AML-193 (cell line): Measurements from ENCODE around the gene PAX1.

ENCODE experiments used
- DNase-seq, 2 experiments: peaks; one replicate each; lab custom pipeline; 2025; lab: John Stamatoyannopoulos, UW

PAX1 gene

DNA sequence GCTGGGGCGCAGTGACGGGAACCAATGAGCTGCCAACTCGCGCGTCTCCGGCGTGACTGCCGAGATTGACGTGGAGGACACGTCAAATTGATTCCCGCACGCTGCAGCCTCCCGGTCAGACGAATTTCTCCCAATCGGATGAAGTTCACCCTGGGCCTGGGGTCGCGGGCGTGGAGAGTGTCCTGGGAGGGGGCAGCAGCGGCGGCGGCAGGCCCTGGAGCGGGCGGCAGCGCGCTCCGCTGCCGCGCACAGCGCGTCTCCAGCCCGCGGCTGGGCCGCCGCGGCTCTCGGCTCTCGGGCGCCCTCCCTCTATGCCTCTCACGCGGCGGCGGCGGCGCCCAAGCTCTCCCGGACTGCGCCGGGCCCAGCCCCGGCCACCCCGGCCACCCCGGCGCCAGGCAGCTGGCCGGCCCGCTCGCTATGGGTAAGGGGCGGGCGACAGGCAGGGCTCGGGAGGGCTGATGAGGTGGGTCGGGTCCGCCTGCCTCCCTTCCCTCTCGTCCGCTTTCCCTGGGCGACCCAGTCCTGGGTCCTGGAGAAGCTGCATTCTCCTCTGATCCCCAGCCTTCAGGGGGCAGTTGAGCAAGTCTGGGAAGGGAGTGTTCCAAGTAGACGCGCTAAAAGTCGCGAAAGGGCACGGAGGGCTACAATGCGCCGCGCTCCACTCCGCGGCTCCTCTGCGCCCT lies at the start of gene PAX1:
Gene PAX1, plus strand, starts transcription at position 90 of the 686 bp plus-strand sequence. Its CDS starts 49 bp downstream, at position 139.
- DNase-seq = no peak

DNA sequence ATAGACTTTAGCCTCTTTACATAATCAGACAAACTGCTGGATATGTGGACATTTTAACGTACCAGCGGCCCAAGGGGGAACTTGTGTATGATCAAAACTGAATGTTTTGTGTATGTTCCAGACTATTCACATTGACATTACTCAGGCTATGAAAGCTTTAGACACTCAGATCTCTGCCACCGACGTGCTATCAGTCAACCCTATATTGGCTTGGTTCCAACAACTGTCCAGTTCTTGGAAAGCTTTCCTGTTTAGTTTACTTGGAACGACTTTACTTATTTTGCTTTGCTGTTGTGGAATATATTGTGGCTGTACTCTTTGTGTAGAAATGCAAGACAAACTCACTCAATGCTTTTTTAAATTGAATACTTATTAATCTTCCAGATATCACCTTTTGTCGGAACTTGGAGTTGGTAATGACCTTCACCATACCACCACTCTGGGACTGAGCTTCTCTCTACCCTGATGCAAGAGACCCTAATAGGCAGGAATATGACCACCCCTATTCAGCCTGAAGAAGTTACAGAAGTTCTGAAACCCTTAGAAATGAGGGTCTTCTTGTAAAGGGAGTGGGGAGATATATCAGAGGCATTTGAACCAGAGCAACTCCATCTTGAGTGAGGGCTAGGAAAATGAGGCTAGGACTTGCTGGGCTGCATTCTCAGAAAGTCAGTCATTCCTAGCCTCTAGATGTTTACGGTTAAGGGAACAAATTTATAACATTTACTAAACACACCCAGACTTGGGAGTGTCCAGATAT lies 49.0 kb upstream of the PAX1 start:
- no peak for DNase-seq

DNA sequence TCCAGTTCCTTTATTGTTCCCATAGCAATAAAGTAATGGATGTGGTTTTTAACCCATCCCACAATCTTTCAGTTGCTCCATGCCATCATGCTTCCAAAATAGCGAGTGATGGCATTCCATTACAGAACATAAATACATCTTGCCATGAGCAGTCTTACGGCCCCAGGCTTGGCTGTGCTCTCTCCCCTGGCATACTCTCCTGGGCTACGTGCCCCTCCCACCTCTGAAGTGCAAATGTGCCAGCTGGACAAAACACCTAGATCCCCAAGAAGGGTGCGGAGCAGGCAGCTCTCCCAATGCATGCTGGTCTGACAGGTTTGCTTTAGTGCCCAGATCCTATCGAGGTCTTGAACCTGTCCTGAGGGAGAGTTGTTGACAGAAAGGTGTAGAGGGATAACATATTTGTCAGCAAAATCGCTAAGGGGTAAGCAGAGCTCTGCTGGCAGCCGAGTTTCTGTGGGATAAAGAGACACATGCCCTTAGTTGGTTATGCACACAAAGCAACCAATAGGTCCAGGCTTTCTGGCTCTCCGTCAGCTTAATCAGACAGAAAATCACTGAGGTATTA lies 43.9 kb upstream of the PAX1 start:
- DNase-seq = no peak

DNA sequence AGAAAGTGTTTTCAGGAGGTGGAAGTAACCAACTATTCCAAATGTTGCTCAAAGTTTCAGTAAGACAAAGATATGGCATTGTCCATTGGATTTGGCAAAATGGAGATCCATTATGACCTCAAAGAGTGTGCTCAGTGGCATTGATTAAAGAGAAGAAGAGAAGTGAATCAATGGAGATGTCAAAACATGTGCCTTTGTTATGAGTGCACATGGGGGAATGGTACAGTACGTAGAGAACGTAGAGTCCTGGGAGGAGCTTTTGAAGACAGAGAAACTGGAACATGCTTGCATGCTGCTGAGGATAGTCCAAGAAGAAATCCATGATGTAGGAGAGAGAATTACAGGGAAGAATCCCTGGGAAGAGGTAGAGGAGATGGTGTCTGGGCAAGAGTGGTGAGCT lies 42.0 kb upstream of the PAX1 start:
- no peak for DNase-seq

DNA sequence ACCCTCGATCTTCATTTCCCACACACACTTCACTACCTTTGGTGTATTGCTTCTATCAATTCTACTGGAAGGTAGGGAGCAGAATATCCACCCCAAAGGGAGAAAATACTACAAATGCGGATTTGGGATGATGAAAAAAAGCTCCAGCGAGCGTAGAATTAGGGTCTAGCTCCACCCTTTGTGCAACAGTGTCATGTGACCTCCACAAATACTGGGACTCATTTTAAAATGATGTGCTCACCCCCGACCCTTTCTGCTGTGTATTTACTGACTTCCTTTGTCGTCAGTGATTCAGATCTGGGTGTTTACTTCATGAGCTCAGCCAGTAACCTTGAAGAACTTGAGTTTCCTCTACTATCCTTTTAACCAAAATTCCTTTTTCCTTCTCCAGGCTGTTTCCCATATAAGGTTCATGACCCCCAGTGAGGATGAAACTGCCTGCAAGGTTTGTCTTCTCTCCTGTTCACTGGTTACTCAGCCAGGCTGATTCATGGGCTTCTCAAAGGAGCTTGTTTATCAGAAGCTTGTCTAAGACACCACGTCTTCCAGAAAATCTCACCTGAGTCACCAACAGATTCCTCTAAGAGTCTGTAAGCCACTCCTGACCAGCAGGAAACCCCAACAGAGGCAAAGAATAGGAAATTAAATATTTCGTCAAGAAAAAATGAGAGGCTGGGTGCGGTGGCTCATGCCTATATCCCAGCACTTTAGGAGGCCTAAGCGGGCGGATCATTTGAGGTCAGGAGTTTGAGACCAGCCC lies 39.6 kb upstream of the PAX1 start:
- DNase-seq = no peak

DNA sequence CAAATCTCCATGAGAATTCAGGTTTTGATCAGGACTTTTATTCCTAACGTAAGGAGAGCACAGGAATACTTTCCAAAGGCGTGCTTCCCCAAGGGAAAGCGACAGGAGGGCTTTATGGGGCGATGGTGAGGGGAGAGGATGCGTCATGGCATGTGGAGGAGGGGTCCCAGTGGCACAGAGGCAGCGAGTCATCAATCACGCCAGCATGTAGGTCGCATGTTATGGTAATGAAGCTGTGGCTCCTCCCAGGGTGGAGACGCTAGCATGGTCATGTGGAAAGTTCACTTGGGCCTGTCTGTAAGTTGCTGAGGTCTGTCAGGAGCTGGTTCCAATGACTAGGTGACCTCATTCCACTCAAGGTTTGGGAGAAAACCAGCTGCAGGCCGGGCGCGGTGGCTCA lies 35.3 kb upstream of the PAX1 start:
- no peak for DNase-seq

DNA sequence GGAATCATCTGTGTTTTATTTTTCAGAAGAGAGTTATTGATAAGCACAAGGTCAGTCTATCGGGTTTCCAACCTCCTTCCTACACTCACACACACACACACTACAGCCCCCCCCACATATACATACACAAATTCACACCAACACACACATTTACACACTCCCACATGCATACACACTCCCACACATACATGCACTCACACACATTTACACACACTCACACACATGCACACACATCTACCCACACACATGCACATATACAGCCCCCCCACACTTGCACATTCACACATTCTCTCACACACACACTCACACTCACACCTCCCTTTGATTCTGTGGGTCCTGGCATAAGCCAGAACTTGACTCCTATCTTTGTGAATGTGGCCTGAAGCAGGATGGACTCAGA lies 34.5 kb upstream of the PAX1 start:
- no peak for DNase-seq

DNA sequence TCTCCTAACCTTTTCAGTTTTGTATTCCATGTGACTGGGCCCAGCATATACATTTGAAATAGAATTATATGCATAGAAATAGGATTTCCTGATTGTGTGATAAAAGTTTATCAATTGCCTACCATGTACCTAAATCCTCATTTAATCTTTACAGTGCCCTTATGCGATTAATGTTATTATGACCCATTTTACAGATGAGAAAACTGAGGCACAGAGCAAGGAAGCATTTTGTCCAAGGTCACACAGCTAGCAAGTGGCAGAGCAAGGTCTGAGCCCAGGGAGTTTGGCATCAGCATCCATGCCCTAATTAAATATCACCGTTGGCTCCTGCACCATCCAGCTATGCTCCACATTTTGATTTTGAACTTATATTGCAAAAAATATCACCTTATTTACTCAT lies 28.2 kb upstream of the PAX1 start:
- DNase-seq = no peak

DNA sequence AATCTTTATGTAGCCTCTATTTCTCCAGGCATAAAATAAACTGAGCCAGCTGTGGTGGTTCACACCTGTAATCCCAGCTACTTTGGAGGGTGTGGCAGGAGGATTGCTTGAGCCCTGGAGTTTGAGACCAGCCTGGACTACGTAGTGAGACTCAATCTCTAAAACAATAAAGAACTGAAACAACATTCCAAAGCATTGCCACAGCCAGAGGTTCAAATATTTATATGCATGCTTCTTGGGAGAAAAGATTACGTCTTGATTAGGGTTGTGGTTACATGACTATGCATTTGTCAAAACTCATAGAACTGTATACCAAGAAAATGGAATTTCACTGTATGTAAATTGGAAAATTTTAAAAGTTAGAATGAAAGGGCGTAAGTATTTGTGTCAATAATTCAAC lies 27.7 kb upstream of the PAX1 start:
- DNase-seq = no peak

DNA sequence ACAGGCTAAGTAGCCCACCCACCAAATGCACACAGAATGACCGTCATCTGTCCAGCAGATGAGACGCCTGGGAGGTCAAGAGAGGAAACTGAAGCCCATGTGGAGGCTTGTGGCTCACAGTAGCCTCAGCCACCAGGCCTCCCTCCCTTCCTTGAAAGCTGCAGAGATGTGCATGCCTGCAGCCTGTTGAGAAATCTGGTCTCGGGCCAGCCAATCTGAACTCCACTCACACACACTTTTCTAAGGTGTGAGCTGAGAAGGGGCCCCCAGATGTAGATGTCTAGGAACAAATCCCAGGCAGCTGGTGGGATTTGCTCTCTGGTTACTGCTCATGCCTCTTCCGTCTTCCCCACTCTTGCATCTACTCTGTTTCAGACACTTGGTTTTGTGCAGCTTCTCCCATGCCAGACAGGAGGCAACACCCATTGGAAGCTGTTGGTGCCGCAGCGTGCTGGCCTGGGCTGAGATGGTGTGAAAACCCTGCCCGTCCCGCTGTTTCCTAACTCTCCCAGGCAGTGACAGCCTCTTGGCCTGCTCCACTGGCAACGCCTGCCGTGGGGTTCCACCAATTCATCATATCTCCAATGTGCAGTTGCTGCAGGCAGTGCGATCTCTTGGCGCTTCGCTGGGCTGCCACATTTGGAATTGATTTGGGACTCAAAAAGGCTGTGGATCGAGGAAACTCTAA lies 24.1 kb upstream of the PAX1 start:
- DNase-seq = no peak

DNA sequence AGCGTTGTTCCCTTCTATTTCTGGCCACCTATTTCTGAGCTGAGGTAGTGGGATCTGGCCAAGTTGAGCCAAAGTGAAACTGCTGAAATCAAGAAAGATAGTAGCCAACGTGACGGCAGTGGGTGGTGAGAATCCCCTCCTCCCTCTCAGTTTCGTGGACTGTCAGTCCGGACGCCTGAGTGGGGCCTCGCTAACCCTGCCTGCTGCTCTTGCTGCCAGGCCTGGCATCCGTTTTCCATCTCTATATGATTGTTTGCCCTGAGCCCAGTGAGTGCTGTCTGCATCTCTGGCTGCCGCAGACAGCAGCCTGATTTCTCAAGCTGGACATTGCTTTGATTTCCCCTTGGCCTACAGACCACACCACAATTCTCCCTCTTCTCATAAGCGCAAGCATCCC lies 23.5 kb upstream of the PAX1 start:
- no peak for DNase-seq

DNA sequence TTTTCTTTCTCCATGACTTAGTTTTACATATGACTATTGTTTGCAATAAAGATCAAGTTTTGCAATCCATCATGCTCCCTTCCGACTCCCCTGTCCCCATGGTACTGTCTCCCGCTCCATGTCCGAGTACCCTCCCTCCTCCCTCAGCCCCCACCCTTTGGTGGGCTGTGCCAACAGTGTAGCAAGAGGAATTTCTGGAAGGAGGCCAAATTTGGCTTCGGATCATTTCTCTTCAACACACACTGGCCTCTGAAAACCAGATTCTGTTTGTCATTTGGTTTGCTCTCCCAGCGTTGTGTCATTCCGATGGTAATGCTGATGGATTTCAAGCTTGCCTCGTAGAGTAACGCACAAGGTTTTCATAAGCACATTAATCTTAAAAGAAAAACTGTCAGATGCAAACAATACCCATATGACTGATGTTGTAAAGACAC lies 22.9 kb upstream of the PAX1 start:
- no peak for DNase-seq

DNA sequence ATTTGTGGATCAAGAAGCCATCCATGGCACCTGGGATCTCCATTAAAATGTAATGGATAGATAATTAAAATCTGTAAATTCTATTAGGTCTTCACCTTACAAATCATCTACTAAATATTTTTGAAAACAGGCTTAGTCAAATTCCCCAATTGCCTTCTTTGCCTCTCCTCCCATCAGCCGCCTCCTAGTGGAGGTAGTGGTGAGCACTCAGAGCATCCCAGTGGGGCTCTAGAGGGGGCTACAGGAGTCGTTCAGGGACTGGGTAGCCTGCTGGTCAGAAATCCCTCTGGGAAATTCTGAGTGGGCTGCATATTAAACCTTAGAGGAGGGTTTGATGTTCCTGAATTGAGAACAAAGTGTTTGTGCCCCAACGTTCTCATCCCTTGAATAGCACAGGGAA lies 20.8 kb upstream of the PAX1 start:
- DNase-seq = no peak

DNA sequence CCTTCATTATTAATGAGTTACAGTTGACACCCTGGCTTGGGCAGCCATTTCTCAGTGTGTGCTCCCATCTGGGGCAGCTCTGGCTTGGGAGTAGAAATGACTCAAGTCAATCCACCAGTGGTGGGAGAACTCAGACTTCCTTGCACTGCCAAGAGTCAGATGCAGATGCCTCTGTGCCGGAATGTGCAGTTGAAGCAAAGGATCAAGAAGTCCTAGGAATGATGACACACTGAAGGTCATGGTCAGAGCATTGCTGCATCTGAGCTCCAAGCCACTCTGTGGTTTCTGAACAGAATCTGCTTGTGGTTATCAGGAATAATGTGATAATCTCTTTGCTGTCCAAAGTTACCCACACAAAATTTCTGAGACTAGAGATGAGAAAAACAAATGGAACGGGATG lies 19.5 kb upstream of the PAX1 start:
- no peak for DNase-seq

DNA sequence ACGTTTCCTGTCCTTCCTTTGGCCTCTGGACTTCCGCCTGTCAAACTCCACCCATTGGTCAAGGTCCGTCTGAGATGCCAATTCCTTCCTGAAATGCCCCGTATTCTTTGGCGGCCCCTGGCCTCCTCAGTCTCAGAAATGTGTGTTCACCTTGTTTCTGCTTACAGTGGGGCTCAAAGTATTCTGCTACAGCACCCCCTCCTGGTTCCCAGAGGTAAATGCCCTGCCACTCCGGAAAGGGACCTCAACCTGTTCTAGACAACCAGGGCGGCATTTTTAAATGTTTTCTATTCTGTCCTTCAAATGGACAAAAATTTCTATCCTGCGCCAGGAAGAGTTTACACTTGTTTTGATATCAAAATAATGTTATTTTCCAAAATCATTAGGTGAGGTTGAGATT lies 12.1 kb upstream of the PAX1 start:
- no peak for DNase-seq

DNA sequence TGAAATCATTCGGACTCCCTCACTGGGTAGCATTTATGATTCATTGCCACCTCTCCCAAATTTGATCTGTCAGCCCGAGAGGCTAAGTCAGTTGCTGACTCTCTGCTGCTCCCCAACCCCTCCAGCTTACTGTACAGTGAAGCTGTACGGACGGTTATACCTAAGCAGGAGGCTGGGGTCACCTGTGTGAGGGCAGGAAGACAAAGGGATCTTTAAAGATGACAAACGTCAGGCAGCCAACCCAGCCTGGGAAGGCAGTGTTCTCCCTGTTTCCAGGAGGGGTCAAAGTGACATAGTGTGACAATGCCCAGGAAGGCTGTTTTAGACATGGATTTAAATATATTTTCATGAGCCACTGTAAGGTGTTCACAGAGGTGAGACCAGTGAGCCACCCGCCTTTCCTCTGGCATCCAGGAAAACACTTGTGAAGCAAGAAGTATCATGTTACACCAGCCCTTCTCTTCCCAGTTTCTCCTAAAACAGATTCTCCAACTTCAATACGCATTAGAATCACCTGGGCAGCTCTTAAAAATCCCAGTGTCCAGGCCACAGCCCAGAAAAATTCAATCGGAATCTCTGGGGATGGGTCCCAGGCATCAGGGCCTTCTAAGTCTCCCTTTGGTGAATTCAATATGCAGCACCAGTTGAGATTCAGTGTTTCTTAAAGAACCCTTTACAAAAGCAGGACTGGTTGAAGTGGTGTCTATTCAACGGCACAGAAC lies 6.8 kb upstream of the PAX1 start:
- no peak for DNase-seq

DNA sequence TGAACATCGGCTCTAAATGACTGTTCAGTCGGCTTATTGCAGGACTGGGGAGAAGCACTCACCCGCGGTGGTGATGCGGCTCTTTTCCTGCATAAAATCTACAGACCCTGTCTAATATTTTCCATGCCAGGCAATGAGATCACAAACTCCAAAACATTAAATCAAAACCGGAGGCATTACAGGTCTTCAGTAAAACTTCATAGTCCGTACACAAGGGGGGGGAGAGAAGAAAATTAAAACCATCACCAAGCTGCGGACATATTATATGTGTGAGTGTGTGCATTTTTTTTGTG lies 6.3 kb upstream of the PAX1 start:
- no peak for DNase-seq

DNA sequence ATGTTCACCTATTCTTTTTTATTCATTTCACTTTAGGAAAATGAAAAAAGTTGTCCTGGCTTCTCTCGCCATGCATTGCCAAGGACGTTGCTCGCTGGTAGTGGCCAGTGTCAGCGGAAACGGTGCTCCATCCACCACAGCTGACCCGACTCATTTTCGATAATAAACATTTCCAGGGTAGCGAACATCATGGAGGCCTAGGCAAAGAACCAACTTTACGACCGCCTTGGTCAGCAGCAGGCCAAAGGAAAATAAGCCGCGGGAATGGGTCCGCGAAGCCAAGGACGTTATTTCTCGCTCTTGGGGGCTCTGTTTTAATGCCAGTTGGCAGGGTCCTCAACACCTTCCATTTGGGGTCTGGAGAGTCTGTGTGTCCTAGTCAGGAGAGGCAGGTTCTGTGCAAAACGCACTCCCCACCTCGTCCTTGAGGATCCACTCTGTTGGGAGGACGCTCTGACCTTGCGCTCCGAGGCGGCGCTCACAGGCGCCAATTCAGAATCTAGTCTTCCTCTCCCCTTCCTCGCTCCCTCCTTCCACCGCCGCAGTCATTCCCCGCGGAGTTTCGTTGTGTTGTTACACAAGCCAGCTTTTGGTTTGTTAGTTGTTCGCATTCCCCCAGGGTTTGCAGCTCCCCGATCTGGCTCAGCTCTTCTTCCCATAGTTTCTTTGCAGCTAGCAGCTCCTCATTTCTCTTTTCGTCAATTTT lies 4.1 kb upstream of the PAX1 start:
- no peak for DNase-seq

DNA sequence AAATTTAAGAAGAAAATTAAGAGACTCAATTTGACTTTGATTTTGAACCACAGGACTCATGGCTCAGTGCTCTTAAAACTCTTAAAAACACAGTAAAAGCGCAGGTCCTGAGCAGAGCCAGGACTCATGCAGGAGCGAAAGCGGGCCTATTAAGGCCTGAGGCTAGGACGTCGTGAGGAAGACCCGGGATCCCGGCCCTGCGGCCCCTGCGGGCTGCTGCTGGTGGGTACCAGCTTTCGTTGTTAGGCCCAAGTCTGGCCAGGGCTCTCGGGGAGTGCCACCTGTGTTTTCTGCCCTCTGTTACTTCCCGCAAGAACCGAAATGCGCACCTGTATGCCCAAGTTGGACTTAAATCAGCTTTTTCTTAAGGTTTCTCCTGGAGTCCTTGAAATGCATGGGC lies 3.4 kb upstream of the PAX1 start:
- no peak for DNase-seq

DNA sequence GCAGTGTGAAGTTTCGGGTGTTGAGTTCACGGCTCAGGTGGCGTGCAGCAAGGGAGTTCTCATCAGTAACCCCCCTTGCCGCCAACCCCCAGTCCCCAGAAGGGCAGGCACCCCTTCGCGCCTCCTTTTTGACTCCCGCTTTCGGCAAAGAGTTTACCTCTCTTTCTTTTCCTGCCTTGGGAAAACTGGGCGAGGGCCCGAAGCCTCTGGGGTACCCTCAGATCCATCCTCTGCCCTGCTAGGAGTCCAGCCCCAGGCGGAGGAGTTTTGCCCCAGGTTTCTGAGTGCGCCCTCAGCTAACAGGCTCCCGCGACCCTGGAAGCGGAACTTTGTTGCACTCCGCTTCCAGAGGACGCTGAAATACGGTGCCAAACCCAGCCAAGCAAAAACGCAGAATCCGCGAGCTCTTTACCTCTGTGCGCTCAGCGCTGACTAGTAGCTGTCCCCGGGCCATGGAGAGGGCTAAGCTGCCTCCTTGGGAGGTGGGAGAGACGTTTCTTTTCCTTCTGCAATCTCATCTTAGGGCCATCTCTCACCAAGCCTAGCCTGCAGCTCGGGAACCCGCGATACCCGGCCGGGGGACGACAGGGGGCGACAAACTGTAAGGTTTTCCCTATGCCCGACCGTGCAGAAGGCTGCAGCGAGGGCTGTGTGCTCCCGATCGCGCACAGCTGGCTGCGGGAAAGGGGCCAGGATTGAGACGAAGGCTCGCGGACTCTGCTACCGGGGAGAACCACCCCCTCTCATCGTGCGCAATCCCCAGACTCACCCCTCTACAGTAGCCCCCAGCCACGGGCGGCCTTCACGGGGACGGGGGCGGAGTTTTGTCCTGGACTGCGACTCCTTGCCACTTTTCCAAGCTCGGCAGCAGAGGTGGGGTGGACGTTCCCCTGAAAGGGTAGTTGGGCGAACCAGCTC lies 2.7 kb upstream of the PAX1 start:
- DNase-seq = no peak
